Hematopoietic multipotent progenitor cell treated with erythropoietin and hydrocortisone succinate and interleukin-3 and kit ligand, for 15 days (in vitro differentiated cells): Measurements from ENCODE around the gene HIVEP3.

Source experiments
- DNase-seq: peaks from one replicate; pipeline ENCODE4 v3.0.0-alpha.2; 2015; ENCODE audit warnings: low spot score

Gene HIVEP3

DNA sequence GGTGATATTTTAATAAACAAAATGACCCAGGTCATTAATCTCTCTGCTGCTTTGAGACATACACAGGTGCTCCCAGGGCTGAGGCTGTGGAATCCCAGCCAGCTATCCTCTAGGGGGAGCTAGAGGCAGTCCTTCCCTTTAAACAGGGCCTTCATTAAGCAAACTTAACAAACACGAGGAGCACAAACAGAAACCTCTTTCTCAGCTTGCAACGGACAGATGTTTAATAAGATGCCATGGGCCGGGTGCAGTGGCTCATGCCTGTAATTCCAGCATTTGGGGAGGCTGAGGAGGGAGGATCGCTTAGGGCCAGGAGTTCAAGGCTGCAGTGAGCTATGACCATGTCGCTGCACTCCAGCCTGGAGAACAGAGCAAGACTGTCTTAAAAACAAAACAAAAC is 106.7 kb downstream of the HIVEP3 start:
- DNase-seq, result peak; percentile 15

DNA sequence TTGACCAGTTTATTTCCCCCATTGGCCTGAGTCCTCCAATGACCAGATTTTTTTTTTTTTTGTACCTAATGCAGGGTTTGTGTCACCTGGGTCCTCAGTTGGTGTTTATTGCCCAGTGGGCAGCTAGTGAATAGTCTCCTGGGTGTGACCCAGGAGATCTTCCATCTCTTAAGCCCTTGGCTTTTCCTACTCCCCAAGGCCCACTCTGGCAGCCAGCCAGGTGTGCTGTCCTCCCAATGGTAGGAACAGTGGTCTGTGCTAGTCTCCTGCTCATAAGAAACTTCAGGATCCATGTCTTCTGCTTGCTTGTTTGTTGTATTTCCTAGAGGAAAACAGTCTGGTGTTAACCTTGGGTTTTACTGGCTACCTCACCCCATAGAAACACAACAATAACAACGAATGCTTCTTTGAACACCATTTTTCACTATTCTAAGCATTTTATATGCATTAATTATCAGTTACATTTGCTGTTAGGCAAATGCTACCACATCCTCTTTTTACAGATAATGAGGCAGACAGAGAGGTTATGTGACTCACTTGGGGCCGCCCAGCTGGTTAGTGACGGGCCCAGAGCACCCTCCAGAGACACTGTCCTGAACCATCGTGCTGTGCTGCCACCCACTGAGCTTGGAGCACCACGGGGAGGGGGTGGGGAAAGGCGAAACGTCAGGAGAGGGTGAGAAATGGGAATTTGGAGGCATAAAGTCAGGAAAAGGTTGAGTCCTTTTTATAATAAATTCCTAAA is 107.5 kb downstream of the HIVEP3 start:
- no peak for DNase-seq

DNA sequence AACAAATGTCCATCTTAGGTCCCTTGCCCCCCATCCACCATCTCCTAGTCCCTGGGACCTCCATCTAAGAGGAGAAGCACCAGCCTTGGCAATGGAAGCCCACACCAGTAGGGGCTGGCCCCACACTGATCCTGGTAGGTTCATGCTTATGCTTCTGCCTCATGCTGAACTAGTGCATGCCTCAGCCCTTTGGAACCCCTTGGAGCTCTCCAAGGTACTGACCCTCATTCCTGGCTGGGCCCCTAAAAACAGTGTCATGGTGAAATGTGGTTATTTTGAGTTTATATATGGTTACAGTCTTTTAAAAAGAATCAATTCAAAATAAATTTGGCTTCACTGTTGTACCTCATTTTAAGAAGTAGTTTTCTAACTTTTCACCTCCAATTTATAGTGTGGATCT is 108.3 kb downstream of the HIVEP3 start:
- no peak for DNase-seq

DNA sequence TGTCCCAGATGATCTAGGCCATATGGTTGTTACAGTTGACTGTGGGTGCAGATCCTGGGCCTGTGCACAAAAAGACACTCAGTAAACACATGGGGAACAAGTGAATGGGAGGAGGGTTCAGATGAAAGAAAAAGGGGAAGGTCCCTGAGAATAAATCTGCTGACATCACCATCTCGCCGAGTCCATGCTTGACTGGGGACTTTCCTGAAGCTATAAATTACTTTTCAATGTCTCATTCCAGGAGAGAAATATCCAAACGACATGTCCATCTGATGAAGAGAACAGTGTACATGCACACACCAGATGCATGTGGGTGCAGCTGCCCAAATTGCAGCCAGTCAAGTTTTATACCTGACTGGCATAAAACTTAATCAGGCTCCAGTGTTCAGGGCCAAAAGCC is 109.0 kb downstream of the HIVEP3 start:
- DNase-seq, result no peak

DNA sequence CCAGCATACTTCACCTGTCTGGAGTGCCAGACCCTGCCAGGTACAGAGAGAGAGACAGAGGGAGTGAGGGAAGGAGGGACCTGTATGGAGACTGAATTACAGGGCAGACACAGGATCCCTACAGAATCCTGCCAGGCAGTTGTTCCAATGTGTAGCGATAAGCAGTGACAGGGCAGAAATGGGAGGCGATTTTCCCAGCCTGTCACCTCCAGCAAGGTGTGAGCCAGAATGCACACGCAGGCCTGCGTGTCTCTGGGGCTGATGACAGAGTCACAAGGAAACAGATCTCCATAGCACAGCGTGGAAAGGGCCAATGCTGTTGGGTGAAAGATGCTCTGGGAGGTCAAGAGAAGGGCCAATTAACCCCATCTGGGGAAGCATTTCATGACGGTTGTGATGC is 111.3 kb downstream of the HIVEP3 start:
- DNase-seq, result no peak

DNA sequence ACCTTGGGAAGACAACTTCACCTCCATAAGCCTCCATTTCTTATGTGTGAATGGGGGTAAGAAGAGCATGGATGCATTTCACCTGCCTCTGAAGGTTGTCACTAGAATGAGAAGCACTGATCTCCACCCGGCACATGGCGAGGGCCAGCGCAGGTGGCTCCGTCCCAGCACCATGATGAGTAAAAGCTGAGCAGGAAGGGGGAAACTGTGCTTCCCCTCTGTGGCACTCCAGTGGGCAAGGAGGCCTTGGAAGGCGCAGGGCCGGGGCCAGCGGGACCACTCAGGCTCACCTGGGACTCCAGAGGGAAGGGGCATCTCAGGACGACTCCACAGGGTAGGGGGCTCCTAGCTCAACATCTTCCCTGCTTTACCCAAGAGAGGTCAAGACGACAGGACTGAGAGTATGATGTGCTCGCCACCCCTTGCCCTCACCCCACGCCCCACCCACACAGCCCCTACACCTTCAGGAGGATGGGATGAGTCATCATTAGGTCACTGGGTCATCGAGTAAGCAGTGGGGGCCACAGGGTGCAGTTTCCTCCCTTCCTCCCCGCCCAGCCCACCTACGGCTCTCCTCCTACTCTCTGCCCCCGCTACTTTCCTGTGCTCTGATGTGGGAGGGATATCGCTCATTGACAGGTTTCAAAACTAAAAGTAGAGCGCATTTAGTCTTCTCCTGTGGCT is 112.1 kb downstream of the HIVEP3 start:
- no peak for DNase-seq

DNA sequence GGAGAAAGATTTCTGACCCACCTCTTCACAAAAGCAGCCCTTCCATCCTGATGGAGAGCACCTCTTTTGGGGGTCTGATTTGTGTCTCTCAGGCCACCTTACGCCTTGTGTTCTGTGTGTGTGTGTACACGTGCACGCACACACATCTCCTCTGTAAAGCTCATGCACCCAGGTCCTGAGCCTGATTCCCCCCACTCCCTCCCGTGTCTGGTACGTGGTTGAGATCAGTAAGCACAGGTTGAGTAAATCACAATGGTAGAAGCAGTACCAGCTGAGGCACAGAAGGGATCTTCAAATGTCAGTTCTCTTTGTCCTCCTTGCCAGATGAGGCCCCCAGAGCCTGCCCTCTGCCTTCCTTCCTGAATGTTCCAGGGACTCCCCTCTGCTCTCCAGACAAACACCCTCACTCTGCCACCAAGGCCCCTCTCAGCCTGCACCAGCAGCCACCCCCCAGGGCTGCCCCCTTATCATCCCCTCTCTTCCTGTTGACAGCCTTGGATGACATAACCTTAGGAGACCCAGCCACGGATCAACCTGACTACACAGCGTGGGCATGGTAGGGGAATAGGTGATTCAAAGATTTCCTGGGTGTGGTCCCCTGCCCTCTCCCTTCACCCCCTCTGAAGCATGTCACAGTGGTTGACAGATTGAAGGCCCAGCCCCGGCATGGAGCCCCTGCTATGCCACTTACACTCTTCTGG is 112.8 kb downstream of the HIVEP3 start:
- DNase-seq, result no peak

DNA sequence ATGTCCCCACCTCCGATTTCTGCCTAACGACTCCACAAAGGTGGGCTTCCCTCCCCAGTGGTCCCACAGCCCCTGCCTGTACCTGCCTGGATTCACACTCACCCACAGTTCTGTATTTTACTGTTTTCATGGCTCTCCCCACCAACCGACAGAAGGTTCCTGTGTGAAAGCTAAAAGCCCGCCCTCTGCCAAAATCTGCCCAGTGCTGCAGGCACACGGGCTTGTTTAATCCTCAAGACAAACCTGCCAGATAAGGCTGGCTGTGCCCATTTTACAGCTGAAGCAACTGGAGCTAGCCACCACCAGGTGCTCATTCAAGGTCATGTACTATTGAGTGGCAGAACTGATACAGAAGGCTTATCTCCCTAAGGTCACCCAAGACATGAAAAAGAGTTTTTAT is 114.5 kb downstream of the HIVEP3 start:
- no peak for DNase-seq

DNA sequence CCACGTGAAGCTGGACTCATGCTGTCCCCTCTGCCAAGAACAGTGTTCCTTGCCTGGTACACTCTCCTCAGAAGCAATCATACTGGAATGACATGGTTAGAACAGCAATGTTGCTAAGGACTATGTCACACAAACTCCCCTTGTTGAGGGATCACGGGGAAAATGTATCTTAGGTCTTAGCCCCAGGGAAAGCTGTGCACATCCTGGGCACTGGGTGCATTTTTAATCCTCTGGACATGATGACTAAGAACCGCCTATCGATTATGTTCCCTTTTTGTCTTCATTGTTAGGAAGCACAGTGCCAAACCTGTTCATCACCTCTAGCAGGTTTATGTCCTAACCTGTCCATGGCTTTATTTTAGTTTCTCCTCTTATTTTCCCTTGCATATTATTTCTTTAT is 115.1 kb downstream of the HIVEP3 start:
- DNase-seq, result no peak

DNA sequence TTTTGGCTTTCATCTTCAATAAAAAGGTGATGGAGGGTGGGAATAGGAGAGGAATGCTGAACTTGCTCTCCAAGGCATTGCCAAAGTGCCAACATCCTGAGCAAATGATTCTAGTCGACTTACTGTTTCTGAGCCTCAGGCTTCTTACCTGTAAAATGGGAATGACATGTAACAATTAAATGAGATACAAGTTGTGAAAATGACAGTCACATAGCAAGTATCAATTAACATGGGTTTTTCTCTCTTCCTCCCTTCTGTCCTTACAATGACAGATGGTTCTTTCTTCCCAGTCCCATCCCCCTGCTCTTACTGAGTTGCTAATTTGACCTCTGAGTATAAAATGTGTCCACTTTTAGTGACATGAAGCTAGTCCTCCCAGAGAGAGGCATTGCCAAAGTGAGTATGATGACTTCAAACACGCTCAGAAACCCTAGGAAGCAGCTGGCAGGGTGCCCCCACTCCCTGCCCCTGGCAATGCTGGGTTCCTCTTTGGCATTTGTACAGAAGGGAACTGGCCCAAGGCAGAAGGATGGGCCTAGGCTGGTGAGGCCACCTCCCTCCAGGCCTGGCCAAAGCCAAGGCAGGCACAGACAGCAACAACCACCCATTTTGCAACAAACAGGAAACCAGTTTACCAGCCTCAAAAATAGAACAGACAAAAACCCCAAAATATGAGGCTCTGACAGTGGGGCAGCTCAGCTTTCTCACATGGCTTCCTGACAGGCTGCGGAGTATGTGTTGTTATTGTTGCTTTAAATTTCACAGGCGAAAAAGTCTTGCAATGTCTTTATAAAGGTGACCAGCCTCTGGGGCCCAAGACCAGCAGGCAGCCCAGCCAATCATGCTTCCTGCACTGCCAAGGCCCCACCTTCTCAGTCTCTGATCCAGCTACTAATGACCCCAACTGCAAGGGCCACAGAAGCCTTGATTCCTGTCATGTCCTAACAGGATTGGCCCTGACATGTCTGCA is 115.9 kb downstream of the HIVEP3 start:
- DNase-seq, result no peak

DNA sequence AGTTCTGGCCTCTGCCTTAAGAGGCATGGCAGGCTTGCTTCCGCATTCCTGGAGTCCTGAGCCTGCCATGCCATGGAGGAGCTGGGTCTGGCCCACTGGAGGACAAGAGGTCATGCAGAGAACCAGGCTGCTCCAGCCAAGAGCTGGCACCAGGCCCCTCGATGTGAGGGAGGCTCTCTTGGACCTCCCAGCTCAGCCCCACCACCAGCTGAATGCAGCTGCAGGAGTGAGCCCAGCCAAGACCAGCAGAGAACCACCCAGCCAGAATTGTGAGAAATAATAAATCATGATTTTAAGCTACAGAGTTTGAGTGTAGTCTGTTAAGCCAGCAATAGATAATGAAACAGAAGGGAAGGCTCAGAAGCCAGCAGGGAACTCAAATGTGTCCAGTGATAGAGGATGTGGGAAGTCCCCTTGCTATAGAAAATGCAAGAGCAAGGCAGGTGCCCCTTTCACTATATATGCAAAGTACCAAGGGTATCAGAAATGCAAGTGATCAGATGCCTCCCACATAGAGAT is 118.4 kb downstream of the HIVEP3 start:
- no peak for DNase-seq

DNA sequence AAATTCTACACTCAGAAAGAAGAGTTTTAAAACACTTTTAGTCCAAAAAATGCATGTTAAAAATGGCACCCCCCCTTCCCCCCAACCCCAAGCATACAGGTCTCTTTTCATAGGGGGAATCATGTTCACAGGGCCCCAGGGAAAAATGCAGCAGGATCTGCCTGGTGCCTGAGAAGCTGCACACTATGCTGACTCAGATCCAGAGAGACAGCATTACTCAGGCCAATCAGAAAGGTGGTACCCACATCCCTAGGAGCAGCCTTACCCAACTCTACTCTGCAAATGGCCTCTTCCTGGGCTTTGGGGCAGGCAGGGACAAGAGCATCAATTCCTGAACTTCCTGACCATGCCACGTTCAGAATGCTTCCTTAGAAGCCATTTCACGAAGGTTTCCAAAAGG is 119.0 kb downstream of the HIVEP3 start:
- no peak for DNase-seq

DNA sequence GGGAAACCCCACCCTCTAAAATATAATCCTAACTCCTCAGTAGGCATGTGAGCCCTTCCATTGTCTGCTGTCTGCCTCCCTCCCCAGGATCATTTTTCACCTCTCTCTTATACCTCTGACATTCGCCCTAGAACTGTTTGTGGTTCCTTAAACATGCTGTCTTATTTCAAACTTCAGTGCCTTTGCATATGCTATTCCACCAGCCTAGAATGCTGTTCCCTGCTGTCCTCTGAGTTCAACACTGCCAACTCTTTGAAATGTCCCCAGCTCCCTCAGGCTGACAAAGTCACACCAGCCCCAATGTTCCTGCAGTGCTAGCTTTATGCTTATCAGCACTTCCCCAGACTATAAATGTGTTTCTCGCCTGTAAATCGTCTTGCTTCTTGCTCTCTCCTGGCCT is 119.5 kb downstream of the HIVEP3 start:
- no peak for DNase-seq

DNA sequence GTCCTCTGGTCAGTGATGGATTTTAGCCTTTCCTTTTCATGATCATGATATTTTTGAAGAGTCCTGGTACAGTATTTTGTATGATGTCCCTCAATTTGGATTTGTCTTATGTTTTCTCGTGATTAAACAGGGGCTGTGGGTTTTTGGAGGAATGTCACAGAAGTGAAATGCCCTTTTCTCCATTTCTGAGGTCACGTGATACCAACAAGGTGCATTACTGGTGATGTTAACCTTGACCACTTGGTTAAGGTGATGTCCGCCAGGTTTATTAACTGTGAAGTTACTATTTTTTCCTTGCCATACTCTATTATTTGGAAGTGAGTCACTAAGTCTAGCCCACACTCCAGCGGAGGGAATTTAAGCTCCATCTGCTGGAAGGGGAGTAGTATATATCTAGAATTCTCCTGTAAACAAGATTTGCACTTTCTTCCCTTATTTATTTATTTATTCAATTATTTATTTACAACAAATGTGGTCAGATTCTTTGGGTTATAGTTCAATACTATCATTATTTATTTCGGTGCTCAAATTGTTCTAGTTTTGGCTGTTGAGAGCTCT is 123.4 kb downstream of the HIVEP3 start:
- DNase-seq, result no peak

DNA sequence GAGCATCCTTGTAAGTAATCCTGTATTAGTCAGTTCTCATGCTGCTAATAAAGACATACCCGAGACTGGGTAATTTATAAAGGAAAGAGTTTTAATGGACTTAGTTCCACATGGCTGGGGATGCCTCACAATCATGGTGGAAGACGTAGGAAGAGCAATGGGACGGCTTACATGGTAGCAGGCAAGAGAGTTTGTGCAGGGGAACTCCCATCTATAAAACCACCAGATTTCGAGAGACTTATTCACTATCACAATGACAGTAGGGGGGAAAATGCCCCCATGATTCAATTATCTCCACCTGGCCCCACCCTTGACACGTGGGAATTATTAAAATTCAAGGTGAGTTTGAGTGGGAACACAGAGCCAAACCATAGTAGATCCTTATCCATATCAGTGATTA is 124.7 kb downstream of the HIVEP3 start:
- no peak for DNase-seq

DNA sequence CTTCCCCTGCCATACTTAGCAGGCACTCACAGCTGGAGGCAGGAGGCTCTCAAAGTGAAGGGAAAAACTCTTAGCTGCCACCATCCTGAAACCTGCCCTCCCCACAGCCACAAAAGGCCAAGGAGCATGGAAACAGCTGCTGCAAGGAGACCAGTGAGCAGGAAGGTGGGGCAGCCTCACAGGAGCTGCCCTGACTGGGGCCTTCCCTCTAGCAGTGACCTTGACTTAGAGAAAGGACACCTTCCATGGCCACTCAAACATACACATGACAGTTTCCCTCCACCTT is 126.3 kb downstream of the HIVEP3 start:
- no peak for DNase-seq

DNA sequence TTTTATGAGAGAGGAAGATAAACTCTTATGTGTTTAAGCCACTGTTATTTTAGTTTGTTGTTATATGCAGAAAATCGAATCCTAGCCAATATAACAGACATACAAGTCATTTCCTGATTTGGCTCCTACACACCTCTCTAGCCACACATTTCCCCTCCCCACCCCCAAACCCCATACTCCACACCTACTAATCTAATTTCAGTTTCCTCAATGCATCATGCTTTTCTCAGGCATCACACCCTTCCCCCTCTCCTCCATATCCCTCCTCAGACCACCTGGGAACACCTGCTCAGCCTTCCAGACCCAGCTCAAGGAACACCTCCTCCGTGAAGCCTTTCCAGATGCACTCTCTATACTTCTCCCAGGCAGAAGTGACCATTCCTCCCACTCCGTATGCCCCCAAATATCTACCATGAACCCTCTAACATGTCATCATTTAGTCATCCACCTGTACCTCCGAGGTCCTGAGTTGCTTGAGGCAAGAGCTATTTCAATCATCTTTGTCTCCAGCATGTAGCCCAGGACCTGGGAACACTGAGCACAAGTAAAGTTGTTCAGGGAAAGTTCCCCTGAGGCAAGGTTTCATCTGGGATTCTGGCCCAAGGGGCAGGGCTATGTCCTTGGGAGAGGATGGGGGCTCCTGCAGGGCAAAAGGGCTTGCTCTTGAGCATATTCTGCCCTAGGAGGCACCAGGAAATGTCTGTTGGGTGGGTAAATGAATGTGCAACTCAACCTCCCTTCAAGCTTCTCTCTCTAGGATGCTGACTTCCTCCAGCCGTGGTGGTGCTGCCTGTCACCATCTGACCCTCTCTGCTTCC is 126.8 kb downstream of the HIVEP3 start:
- no peak for DNase-seq

DNA sequence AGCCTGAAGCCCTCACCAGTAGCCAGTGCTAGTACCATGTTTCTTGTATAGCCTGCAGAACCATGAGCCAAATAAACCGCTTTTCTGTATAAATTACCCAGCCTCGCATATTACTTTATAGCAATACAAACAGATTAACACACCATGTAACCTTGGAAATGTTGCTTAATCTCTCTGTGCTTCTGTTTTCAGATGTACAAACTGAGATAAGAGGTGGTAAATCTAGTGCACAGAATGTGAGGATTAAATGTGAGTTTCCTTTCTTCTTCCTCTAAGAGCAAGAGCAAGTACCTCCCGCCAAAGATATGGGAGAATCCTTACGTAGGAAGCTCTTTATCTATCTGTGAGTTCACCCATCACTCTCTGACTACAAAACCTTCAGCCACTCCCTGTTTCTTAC is 128.4 kb downstream of the HIVEP3 start:
- no peak for DNase-seq

DNA sequence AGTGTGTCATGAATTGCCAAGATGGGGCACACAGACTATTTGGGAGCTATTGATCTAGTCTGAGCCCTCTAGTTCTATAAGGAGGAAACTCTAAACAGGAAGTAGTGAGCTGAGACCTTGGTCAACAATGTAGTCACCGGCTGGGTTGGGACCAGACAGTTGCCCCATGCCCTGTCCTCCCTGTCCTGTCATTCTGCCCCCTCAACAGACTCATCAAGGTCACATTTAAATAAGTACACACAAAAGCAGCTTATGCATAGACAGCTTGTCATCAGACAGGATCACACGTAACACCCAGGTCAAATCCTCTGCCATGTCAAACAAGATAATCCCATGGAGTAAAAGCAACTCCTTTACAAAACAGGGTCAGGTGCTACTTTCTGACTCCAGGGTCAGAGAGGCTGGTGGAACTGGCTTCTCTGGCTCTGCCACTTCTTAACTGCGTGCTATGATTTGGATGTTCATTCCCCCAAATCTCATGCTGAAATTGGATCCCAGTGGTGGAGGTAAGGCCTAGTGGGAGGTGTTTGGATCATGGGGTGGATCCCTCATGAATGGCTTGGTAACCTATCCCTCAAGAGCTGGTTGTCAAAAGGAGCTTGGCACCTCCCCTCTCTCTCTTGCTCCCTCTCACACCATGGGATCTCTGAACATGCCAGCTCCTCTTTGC is 128.9 kb downstream of the HIVEP3 start:
- no peak for DNase-seq

DNA sequence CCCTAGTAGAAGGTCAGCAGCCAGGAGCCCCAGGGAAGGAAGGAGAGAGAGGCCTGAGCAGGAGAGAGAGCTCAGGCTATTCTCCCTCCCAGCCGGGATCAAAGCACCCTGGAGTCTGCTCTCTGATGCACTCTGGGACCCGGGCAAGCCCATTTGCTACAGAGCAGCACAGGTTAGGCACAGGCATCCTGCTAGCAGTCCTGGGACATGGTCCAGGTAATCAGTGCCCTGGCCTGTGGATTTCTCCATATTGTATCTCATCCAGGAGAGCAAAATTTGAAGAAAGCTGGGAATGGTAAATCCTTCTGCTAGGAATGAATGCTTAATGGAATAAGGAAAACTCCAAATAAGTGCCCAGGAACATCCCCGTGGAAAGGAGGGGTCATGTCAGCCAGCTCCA is 130.3 kb downstream of the HIVEP3 start:
- DNase-seq, result no peak
